ENCODE data around the gene FAM107B.

DNA sequence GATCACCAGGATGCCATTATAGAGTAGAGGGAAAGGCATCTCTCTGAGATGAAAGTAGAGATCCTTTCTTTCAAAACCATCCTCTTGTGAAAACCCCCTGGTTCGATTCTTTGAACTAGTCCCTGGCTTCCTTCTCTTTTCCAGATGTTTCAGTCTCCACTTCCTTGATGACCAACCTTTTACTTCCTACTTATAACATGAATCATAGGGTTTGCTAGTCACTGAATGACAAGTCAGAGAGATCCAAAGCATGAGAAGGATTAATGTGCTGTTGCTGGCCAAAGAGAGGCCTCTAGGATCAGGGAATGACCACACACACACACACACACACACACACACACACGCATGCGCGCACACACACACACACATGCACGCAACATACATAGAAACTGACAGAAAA, 282.9 kb downstream of the FAM107B start:
- TF ChIP-seq CTCF (IDR thresholded peaks at IDR 0.05) (no peak), POLR2AphosphoS5 (IDR thresholded peaks at IDR 0.05) (no peak), POLR2A (IDR thresholded peaks at IDR 0.05) (no peak)

Measured in suprapubic skin (tissue), 4 donors.